ENCODE results near the gene CHAD. TPM values are rescaled to one million over a fixed set of nuclear protein-coding genes. Genes with fewer than 3 reads are reported as not detected.

The CHAD gene
- total and polyA plus RNA-seq, 2 of the 4 experiments (the other 2 are of a cell fraction) = 0.03 TPM; not detected in 1

- no peak overlapping the region for H3K4me3 ChIP-seq (ENCODE audit: insufficient read depth, low read depth, low read length)
- no peaks in the 10 kb centered on the region for H4K20me1 ChIP-seq (ENCODE audit: insufficient read depth, low read length)
- no peak overlapping the region for H3K4me2 ChIP-seq (ENCODE audit: low read depth, low read length)
- no peak overlapping the region for H2BK120ac ChIP-seq (ENCODE audit: low read depth, low read length)
- dilution Hi-C loops (cut with HindIII; ENCODE audit: low sequenced_read_pairs, unreplicated experiment) = no loop called here
- intact Hi-C loops (cut with micrococcal nuclease) = no loop called here
- H3K56ac ChIP-seq (ENCODE audit: extremely low read depth, insufficient read depth, low read length) = no peak overlapping the region
- 67% methylated on average over 3 of the region's 7 CpGs; no CpG with 5 or more reads in 1 of the 2 experiments for WGBS, 2 experiments (ENCODE audit: extremely low coverage in 2 of 2, insufficient read length in 1 of 2)
- H3K9me1 ChIP-seq (ENCODE audit: insufficient read depth, low read length) = no peaks in the 10 kb centered on the region
- no peak overlapping the region for H3K14ac ChIP-seq (replicated peaks; ENCODE audit: low read depth, low read length)
- no peak overlapping the region for H3K27ac ChIP-seq (ENCODE audit: insufficient read depth, low read length)
- H4K91ac ChIP-seq (ENCODE audit: insufficient read depth, low read depth, low read length) = no peak overlapping the region
- no peaks in the 10 kb centered on the region for H3K4me1 ChIP-seq (ENCODE audit: control insufficient read depth, insufficient read depth, low read length)
- no peak overlapping the region for H3K4ac ChIP-seq (ENCODE audit: low read depth, low read length)
- no peak overlapping the region for H2BK15ac ChIP-seq (ENCODE audit: low read depth, low read length)
- no peak overlapping the region for H4K5ac ChIP-seq (ENCODE audit: low read depth, low read length)
- no peak overlapping the region for H2AFZ ChIP-seq (replicated peaks; ENCODE audit: low read length, poor library complexity)
- no peak overlapping the region for H3K9ac ChIP-seq (ENCODE audit: low read depth, low read length)
- H3K36me3 ChIP-seq (ENCODE audit: control insufficient read depth, insufficient read depth, low read length) = peaks cover 2% of the 10 kb centered on the region; the same call in 1 of the 2 replicates
- no peak overlapping the region for H2AK9ac ChIP-seq (replicated peaks; ENCODE audit: low read depth, low read length, poor library complexity)
- in situ Hi-C loops (cut with MboI; ENCODE audit: low sequenced_read_pairs) = no loop called here
- H3K18ac ChIP-seq (ENCODE audit: low read depth, low read length) = no peak overlapping the region
- no TSS peak for BruUV-seq (replicated peaks)
- POLR2A ChIA-PET (ENCODE audit: unreplicated experiment) = no interaction called here
- CTCF ChIA-PET = no interaction called here
- no peak overlapping the region for H2BK20ac ChIP-seq (ENCODE audit: low read depth, low read length)
- no peak for ATAC-seq (ENCODE audit: low read depth)
- DNase-seq = no peak
- TF ChIP-seq POLR2A (IDR thresholded peaks at IDR 0.05; ENCODE audit: low read depth, low read length) (no peak), SMC3 (IDR thresholded peaks at IDR 0.05; ENCODE audit: low read depth, low read length) (no peak), MAZ (IDR thresholded peaks at IDR 0.05; ENCODE audit: borderline replicate concordance, low read depth, low read length) (no peak), BHLHE40 (IDR thresholded peaks at IDR 0.05; ENCODE audit: low read depth, low read length) (no peak), CHD1 (IDR thresholded peaks at IDR 0.05; ENCODE audit: low read depth, low read length) (no peak), FOS (IDR thresholded peaks at IDR 0.05; ENCODE audit: low read depth, low read length) (no peak), RAD21 (IDR thresholded peaks at IDR 0.05; ENCODE audit: low read length) (no peak), USF2 (IDR thresholded peaks at IDR 0.05; ENCODE audit: low read depth, low read length) (no peak), NFE2L2 (IDR thresholded peaks at IDR 0.05; ENCODE audit: low read depth, low read length) (no peak), RCOR1 (IDR thresholded peaks at IDR 0.05; ENCODE audit: insufficient replicate concordance, low read length) (no peak), MAFK (IDR thresholded peaks at IDR 0.05; ENCODE audit: low read depth, low read length) (no peak)
- TF ChIP-seq, protein P1, sequence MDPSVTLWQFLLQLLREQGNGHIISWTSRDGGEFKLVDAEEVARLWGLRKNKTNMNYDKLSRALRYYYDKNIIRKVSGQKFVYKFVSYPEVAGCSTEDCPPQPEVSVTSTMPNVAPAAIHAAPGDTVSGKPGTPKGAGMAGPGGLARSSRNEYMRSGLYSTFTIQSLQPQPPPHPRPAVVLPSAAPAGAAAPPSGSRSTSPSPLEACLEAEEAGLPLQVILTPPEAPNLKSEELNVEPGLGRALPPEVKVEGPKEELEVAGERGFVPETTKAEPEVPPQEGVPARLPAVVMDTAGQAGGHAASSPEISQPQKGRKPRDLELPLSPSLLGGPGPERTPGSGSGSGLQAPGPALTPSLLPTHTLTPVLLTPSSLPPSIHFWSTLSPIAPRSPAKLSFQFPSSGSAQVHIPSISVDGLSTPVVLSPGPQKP (IDR thresholded peaks at IDR 0.05; ENCODE audit: borderline replicate concordance, low read depth, low read length) = no peak
- no peak overlapping the region for H4K8ac ChIP-seq (ENCODE audit: low read depth in 2 of 2, low read length in 2 of 2)
- no peak overlapping the region for H2BK5ac ChIP-seq (ENCODE audit: low read depth, low read length, poor library complexity, severe bottlenecking)
- no peaks in the 10 kb centered on the region for H3K9me3 ChIP-seq (ENCODE audit: control insufficient read depth, insufficient read depth, low read length)
- H3K23ac ChIP-seq (ENCODE audit: low read depth, low read length) = no peak overlapping the region
- peaks cover 0 to 11% of the 10 kb centered on the region in 2 experiments; a peak in 2 of 4 replicates for H3K79me1 ChIP-seq (ENCODE audit: low read depth in 1 of 2, low read length in 2 of 2)
- H2AK5ac ChIP-seq (ENCODE audit: low read depth, low read length) = no peak overlapping the region
- H3K27me3 ChIP-seq (ENCODE audit: control insufficient read depth, insufficient read depth, low read length) = no peaks in the 10 kb centered on the region
These were observed 16.6 kb downstream of the CHAD start for GRCh38 chr17:50451943-50452629.
